Measurements from ENCODE around the gene TPI1. TPM values are rescaled to one million over a fixed set of nuclear protein-coding genes. Genes with fewer than 3 reads are reported as not detected.

TPI1 gene
- total and polyA plus RNA-seq, 2 of the 8 experiments (the other 6 are each of a cell fraction or from before 2014, with no cell fraction given), result 910 to 3,018 TPM

DNA sequence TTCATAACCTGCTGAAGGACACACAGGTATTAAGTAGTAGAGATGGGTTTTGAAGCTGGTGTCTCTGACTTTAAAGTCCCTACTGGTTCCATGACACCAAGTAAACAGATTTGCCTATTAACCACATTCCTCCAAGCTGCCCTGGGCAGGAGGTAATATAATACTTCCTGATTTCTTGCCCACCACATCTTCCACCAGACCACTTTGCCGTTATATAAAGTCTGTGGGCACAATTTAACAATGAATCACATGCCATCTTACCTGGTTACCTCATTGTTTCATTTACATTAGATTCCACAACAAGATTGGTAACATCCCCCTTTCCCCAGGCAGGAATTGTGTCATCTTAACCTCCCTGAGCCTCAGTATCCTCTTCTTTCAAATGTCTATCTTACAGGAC is 36.4 kb downstream of the TPI1 start (continued):
- TF ChIP-seq CHD7 (IDR thresholded peaks at IDR 0.05; ENCODE audit: insufficient replicate concordance, low read length) (no peak), JUN (IDR thresholded peaks at IDR 0.05; ENCODE audit: low read depth, low read length) (no peak), SP1 (IDR thresholded peaks at IDR 0.05; ENCODE audit: low read depth, low read length) (no peak), TCF12 (IDR thresholded peaks at IDR 0.05; ENCODE audit: low read depth, low read length) (no peak)
- TF ChIP-seq, protein P1, sequence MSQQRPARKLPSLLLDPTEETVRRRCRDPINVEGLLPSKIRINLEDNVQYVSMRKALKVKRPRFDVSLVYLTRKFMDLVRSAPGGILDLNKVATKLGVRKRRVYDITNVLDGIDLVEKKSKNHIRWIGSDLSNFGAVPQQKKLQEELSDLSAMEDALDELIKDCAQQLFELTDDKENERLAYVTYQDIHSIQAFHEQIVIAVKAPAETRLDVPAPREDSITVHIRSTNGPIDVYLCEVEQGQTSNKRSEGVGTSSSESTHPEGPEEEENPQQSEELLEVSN (IDR thresholded peaks at IDR 0.05), result no peak

All from H1 (cell line).